ENCODE results near the gene TRAM2. TPM values are rescaled to one million over a fixed set of nuclear protein-coding genes. Genes with fewer than 3 reads are reported as not detected.
A peak's percentile ranks its signal among the peaks of the same experiment; 100 is the strongest.

Gene TRAM2
- total and polyA plus RNA-seq, 2 of the 13 experiments (the other 11 are each of a cell fraction or from before 2014, with no cell fraction given), result 49.1 to 72.5 TPM

DNA sequence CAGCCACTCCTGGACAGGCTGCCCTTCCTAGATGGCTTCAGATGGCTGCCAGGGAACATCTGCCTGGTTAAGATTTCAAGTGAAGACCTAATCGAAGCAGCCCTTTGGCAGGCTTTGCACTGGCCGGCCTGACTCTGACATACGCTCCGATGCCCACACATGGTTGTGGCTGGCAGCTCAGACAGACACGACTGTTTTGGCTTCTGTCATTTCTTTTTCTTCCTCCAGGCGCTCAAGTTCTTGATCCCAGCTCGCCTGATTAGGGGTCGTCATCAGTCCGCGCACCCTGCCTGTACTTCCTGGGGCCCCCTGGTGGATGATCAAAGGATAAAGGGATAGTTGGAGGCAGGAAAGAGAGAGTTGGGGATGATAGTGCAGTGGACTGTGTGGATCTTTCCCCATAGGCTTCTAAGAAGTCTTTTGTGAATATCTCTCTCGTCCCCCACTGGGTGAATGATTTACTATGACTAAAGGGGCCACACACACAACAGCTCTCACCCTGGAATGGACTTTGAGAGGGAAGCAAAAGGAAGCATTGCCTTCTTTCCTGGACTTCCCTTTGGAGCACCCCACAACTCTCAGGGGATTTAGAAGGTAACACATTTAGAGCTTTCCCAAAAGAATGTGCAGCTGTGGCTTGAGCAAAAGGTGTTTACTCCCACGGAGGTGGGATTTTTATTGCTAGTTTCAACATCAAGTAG lies 21.4 kb upstream of the TRAM2 start (continued):
- TF ChIP-seq, protein P1, sequence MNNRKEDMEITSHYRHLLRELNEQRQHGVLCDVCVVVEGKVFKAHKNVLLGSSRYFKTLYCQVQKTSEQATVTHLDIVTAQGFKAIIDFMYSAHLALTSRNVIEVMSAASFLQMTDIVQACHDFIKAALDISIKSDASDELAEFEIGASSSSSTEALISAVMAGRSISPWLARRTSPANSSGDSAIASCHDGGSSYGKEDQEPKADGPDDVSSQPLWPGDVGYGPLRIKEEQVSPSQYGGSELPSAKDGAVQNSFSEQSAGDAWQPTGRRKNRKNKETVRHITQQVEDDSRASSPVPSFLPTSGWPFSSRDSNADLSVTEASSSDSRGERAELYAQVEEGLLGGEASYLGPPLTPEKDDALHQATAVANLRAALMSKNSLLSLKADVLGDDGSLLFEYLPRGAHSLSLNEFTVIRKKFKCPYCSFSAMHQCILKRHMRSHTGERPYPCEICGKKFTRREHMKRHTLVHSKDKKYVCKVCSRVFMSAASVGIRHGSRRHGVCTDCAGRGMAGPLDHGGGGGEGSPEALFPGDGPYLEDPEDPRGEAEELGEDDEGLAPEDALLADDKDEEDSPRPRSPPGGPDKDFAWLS (CRISPR knock-in tag; IDR thresholded peaks at IDR 0.05; ENCODE audit: borderline replicate concordance), result no peak; the same call in 1 of the 2 replicates
- no peak for TF ChIP-seq ELF4 (CRISPR knock-in tag; IDR thresholded peaks at IDR 0.05; ENCODE audit: borderline replicate concordance)
- TF ChIP-seq, protein P2, sequence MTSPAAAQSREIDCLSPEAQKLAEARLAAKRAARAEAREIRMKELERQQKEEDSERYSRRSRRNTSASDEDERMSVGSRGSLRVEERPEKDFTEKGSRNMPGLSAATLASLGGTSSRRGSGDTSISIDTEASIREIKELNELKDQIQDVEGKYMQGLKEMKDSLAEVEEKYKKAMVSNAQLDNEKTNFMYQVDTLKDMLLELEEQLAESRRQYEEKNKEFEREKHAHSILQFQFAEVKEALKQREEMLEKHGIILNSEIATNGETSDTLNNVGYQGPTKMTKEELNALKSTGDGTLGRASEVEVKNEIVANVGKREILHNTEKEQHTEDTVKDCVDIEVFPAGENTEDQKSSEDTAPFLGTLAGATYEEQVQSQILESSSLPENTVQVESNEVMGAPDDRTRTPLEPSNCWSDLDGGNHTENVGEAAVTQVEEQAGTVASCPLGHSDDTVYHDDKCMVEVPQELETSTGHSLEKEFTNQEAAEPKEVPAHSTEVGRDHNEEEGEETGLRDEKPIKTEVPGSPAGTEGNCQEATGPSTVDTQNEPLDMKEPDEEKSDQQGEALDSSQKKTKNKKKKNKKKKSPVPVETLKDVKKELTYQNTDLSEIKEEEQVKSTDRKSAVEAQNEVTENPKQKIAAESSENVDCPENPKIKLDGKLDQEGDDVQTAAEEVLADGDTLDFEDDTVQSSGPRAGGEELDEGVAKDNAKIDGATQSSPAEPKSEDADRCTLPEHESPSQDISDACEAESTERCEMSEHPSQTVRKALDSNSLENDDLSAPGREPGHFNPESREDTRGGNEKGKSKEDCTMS (CRISPR knock-in tag; conservative IDR thresholded peaks at IDR 0.05), result no peak
- TF ChIP-seq ZFAT (CRISPR knock-in tag; conservative IDR thresholded peaks at IDR 0.05), result no peak
- TF ChIP-seq, protein P3, sequence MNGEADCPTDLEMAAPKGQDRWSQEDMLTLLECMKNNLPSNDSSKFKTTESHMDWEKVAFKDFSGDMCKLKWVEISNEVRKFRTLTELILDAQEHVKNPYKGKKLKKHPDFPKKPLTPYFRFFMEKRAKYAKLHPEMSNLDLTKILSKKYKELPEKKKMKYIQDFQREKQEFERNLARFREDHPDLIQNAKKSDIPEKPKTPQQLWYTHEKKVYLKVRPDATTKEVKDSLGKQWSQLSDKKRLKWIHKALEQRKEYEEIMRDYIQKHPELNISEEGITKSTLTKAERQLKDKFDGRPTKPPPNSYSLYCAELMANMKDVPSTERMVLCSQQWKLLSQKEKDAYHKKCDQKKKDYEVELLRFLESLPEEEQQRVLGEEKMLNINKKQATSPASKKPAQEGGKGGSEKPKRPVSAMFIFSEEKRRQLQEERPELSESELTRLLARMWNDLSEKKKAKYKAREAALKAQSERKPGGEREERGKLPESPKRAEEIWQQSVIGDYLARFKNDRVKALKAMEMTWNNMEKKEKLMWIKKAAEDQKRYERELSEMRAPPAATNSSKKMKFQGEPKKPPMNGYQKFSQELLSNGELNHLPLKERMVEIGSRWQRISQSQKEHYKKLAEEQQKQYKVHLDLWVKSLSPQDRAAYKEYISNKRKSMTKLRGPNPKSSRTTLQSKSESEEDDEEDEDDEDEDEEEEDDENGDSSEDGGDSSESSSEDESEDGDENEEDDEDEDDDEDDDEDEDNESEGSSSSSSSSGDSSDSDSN (CRISPR knock-in tag; IDR thresholded peaks at IDR 0.05), result peak; percentile 70; the same call in 1 of the 2 replicates
- 0 out of 2 replicates have a peak, but pooled peaks have one; percentile 89 for TF ChIP-seq ZNF383 (CRISPR knock-in tag; IDR thresholded peaks at IDR 0.05; ENCODE audit: borderline replicate concordance)
- TF ChIP-seq, protein P4, sequence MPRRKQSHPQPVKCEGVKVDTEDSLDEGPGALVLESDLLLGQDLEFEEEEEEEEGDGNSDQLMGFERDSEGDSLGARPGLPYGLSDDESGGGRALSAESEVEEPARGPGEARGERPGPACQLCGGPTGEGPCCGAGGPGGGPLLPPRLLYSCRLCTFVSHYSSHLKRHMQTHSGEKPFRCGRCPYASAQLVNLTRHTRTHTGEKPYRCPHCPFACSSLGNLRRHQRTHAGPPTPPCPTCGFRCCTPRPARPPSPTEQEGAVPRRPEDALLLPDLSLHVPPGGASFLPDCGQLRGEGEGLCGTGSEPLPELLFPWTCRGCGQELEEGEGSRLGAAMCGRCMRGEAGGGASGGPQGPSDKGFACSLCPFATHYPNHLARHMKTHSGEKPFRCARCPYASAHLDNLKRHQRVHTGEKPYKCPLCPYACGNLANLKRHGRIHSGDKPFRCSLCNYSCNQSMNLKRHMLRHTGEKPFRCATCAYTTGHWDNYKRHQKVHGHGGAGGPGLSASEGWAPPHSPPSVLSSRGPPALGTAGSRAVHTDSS (CRISPR knock-in tag; conservative IDR thresholded peaks at IDR 0.05), result 0 out of 2 replicates have a peak, but pooled peaks have one; percentile 72
- TF ChIP-seq, protein P5, sequence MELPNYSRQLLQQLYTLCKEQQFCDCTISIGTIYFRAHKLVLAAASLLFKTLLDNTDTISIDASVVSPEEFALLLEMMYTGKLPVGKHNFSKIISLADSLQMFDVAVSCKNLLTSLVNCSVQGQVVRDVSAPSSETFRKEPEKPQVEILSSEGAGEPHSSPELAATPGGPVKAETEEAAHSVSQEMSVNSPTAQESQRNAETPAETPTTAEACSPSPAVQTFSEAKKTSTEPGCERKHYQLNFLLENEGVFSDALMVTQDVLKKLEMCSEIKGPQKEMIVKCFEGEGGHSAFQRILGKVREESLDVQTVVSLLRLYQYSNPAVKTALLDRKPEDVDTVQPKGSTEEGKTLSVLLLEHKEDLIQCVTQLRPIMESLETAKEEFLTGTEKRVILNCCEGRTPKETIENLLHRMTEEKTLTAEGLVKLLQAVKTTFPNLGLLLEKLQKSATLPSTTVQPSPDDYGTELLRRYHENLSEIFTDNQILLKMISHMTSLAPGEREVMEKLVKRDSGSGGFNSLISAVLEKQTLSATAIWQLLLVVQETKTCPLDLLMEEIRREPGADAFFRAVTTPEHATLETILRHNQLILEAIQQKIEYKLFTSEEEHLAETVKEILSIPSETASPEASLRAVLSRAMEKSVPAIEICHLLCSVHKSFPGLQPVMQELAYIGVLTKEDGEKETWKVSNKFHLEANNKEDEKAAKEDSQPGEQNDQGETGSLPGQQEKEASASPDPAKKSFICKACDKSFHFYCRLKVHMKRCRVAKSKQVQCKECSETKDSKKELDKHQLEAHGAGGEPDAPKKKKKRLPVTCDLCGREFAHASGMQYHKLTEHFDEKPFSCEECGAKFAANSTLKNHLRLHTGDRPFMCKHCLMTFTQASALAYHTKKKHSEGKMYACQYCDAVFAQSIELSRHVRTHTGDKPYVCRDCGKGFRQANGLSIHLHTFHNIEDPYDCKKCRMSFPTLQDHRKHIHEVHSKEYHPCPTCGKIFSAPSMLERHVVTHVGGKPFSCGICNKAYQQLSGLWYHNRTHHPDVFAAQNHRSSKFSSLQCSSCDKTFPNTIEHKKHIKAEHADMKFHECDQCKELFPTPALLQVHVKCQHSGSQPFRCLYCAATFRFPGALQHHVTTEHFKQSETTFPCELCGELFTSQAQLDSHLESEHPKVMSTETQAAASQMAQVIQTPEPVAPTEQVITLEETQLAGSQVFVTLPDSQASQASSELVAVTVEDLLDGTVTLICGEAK (IDR thresholded peaks at IDR 0.05), result no peak
- TF ChIP-seq, protein P5 (CRISPR knock-in tag; IDR thresholded peaks at IDR 0.05), result no peak
- TF ChIP-seq ZBTB38 (CRISPR knock-in tag; IDR thresholded peaks at IDR 0.05), result no peak; the same call in none of the 2 replicates

All from HepG2 (cell line).